Smooth muscle cell of trachea (primary cell): ENCODE measurements around the gene RFTN1. TPM values are rescaled to one million over a fixed set of nuclear protein-coding genes. Genes with fewer than 3 reads are reported as not detected.

Experiments
- total RNA-seq: library from RNA; depleted of rRNA; stranded (reverse); fragments of >200 nt; gene quantifications from 2 replicates; pipeline ENCODE4 v1.2.1, GENCODE V29; 2014

The RFTN1 gene
- total RNA-seq, result 62.5 and 152 TPM in 2 replicates

GRCh38 chr3:16513141-16514020, at the start of gene RFTN1:
RFTN1 (minus strand) TSS chr3:16513699; CDS start chr3:16493869, 19,830 bp downstream.

Other genes starting within 250 kb of the RFTN1 start
- 18.0 and 19.1 TPM in 2 replicates for gene DPH3, start 248.8 kb downstream of the RFTN1 start, total RNA-seq
- gene OXNAD1, start 248.5 kb downstream of the RFTN1 start, total RNA-seq, result 8.9 and 10.6 TPM in 2 replicates
- not detected in 2 replicates for gene DAZL, start 91.7 kb upstream of the RFTN1 start, total RNA-seq